Stimulated activated CD8-positive, alpha-beta memory T cell treated with anti-CD3 and anti-CD28 coated beads, Interleukin-12 subunit alpha, Interleukin-12 subunit beta, amount 100 ng/mL, for 4 hours (primary cell): Measurements from ENCODE around the gene GNG10.
"Not testable (repeated sequence)": the region's sequence is repeated elsewhere in the genome, so short reads cannot be mapped to it uniquely, and the experiment has no call there.

ENCODE experiments used
- DNase-seq: peaks from one replicate; pipeline ENCODE4 v3.0.0-alpha.2; 2020; ENCODE audit warnings: low read depth

Gene GNG10

GRCh38 chr9:111661150-111661801 lies at the start of gene GNG10:
GNG10 (plus strand) TSS chr9:111661605; CDS start chr9:111661635, 30 bp downstream.
- DNase-seq, result peak; percentile 68

GRCh38 chr9:111613436-111614040 lies 47.9 kb upstream of the GNG10 start:
- no peak for DNase-seq

- DNase-seq, result no peak
Observed at GRCh38 chr9:111615928-111616327, 45.5 kb upstream of the GNG10 start.

GRCh38 chr9:111617349-111617748 lies 44.1 kb upstream of the GNG10 start:
- DNase-seq, result not testable (repeated sequence)

- no peak for DNase-seq
Observed at GRCh38 chr9:111621895-111622480, 39.4 kb upstream of the GNG10 start.

- DNase-seq, result no peak
Observed at GRCh38 chr9:111622626-111623025, 38.8 kb upstream of the GNG10 start.

- no peak for DNase-seq
Observed at GRCh38 chr9:111627260-111627963, 34.0 kb upstream of the GNG10 start.

GRCh38 chr9:111628411-111628810 lies 33.0 kb upstream of the GNG10 start:
- DNase-seq, result no peak

GRCh38 chr9:111630182-111630963 lies 31.0 kb upstream of the GNG10 start:
- DNase-seq, result no peak

- DNase-seq, result no peak
Observed at GRCh38 chr9:111630964-111631213, 30.5 kb upstream of the GNG10 start.

- DNase-seq, result peak; percentile 94
Observed at GRCh38 chr9:111631214-111631971, 30.0 kb upstream of the GNG10 start, which contains the start of gene DNAJC25. DNAJC25 (plus strand) TSS chr9:111631334; CDS start chr9:111631408, 74 bp downstream.

- DNase-seq, result no peak
Observed at GRCh38 chr9:111632060-111632459, 29.3 kb upstream of the GNG10 start.

- no peak for DNase-seq
Observed at GRCh38 chr9:111632695-111633388, 28.6 kb upstream of the GNG10 start.

- no peak for DNase-seq
Observed at GRCh38 chr9:111633389-111633736, 28.0 kb upstream of the GNG10 start.

GRCh38 chr9:111634860-111635259 lies 26.5 kb upstream of the GNG10 start:
- DNase-seq, result no peak

GRCh38 chr9:111637421-111637950 lies 23.9 kb upstream of the GNG10 start:
- no peak for DNase-seq

GRCh38 chr9:111644195-111644772 lies 17.1 kb upstream of the GNG10 start:
- no peak for DNase-seq

GRCh38 chr9:111645806-111646205 lies 15.6 kb upstream of the GNG10 start:
- DNase-seq, result no peak

GRCh38 chr9:111646417-111646816 lies 15.0 kb upstream of the GNG10 start:
- no peak for DNase-seq

GRCh38 chr9:111648066-111648465 lies 13.3 kb upstream of the GNG10 start:
- no peak for DNase-seq
